Vagina (tissue), 2 donors: Measurements from ENCODE around the gene DPYD.

Experiments used
- POLR2AphosphoS5 ChIP-seq, 2 donors: sonication (generic); formaldehyde crosslinking; IDR thresholded peaks; one replicate each; pipeline ENCODE4 v1.9.0; 2017; ENCODE audit warnings: antibody characterized with exemption in 2 of 2, mild to moderate bottlenecking in 2 of 2, low read depth in 1 of 2; ENCODE audit not compliant: insufficient read depth in 1 of 2
- TF ChIP-seq, protein P1 (sequence below), 3 experiments: fragments of 450-650 bp in 2 of 3; fragments of 200-600 bp in 1 of 3; sonication (generic) in 1 of 3; IDR thresholded peaks; one replicate each; pipeline ENCODE4 v1.5.1; 2017 to 2019; ENCODE audit warnings: antibody characterized with exemption in 3 of 3, mild to moderate bottlenecking in 2 of 3, moderate library complexity in 2 of 3

DNA sequence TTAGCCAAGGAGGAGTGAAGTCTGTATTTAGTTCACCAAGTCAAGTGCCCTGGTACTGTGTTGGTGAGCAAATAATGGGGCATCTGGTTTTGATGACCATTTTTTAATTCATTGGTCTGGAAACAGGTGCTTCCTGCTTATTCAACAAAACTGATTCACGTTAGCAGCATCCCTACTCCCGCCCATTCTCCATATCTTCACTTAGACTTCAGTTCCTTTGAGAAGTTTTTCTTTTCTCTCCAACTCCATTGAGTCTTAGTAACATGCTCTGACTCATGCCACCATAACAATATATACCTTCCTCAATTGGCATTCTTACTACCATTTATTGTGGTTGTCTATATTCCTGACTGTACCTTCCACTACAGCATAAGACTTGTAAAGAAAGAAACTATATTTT, 468.9 kb downstream of the DPYD start:
- TF ChIP-seq, protein P1, sequence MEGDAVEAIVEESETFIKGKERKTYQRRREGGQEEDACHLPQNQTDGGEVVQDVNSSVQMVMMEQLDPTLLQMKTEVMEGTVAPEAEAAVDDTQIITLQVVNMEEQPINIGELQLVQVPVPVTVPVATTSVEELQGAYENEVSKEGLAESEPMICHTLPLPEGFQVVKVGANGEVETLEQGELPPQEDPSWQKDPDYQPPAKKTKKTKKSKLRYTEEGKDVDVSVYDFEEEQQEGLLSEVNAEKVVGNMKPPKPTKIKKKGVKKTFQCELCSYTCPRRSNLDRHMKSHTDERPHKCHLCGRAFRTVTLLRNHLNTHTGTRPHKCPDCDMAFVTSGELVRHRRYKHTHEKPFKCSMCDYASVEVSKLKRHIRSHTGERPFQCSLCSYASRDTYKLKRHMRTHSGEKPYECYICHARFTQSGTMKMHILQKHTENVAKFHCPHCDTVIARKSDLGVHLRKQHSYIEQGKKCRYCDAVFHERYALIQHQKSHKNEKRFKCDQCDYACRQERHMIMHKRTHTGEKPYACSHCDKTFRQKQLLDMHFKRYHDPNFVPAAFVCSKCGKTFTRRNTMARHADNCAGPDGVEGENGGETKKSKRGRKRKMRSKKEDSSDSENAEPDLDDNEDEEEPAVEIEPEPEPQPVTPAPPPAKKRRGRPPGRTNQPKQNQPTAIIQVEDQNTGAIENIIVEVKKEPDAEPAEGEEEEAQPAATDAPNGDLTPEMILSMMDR (IDR thresholded peaks at IDR 0.05), result no peak
- TF ChIP-seq POLR2AphosphoS5 (IDR thresholded peaks at IDR 0.05; ENCODE audit: insufficient read depth in 1 of 2, low read depth in 1 of 2), result no peak
